SK-N-SH treated with all-trans-retinoic acid at 6 μM for 48 hours (cell line): ENCODE data around the gene CTBP2.

Experiments
- ATAC-seq: fragments of 200-7000 bp; cut with Tn5 transposase; 3 replicates; pipeline ENCODE4 v1.9.1; 2020; ENCODE audit warnings: mild to moderate bottlenecking, moderate library complexity
- ARNTL ChIP-seq: fragments of 450-650 bp; formaldehyde crosslinking; IDR thresholded peaks from 2 replicates; pipeline ENCODE4 v1.5.0; 2020; ENCODE audit warnings: low read depth, mild to moderate bottlenecking, moderate library complexity, borderline replicate concordance
- BACH2 ChIP-seq: fragments of 250-450 bp; sonication (Bioruptor Pico); IDR thresholded peaks from 2 replicates; pipeline ENCODE4 v1.9.0; 2021; ENCODE audit warnings: mild to moderate bottlenecking, borderline replicate concordance
- CREB5 ChIP-seq: fragments of 250-450 bp; sonication (Bioruptor Pico); IDR thresholded peaks from 2 replicates; pipeline ENCODE4 v1.5.1; 2020; ENCODE audit warnings: low read depth, mild to moderate bottlenecking, moderate library complexity
- CSDC2 ChIP-seq: fragments of 250-450 bp; sonication (Bioruptor Pico); IDR thresholded peaks from 2 replicates; pipeline ENCODE4 v1.5.0; 2020; ENCODE audit warnings: mild to moderate bottlenecking, moderate library complexity
- CSRNP3 ChIP-seq: fragments of 250-450 bp; sonication (Bioruptor Pico); IDR thresholded peaks from 2 replicates; pipeline ENCODE4 v1.5.1; 2021; ENCODE audit warnings: mild to moderate bottlenecking, moderate library complexity
- ESRRG ChIP-seq: fragments of 250-450 bp; sonication (Bioruptor Pico); IDR thresholded peaks from 2 replicates; pipeline ENCODE4 v1.6.1; 2021; ENCODE audit warnings: mild to moderate bottlenecking
- GLIS3 ChIP-seq: fragments of 250-450 bp; sonication (Bioruptor Pico); IDR thresholded peaks from 2 replicates; pipeline ENCODE4 v1.5.0; 2020; ENCODE audit warnings: mild to moderate bottlenecking, moderate library complexity
- ISL1 ChIP-seq: fragments of 250-450 bp; sonication (Bioruptor Pico); IDR thresholded peaks from 2 replicates; pipeline ENCODE4 v2.1.2; 2022; ENCODE audit warnings: mild to moderate bottlenecking, moderate library complexity
- OSR1 ChIP-seq: fragments of 250-450 bp; sonication (Bioruptor Pico); IDR thresholded peaks from 2 replicates; pipeline ENCODE4 v1.8.0; 2022; ENCODE audit warnings: moderate library complexity, mild to moderate bottlenecking, inconsistent platforms
- PATZ1 ChIP-seq: fragments of 250-450 bp; sonication (Bioruptor Pico); IDR thresholded peaks from 2 replicates; pipeline ENCODE4 v1.8.0; 2020; ENCODE audit warnings: mild to moderate bottlenecking, moderate library complexity, borderline replicate concordance
- POU6F1 ChIP-seq: fragments of 250-450 bp; sonication (Bioruptor Pico); IDR thresholded peaks from 2 replicates; pipeline ENCODE4 v1.8.0; 2021; ENCODE audit warnings: low read depth, mild to moderate bottlenecking, moderate library complexity, borderline replicate concordance
- RARB ChIP-seq: fragments of 250-450 bp; sonication (Bioruptor Pico); IDR thresholded peaks from 2 replicates; pipeline ENCODE4 v1.8.0; 2021; ENCODE audit warnings: mild to moderate bottlenecking, moderate library complexity
- SNAI2 ChIP-seq: fragments of 250-450 bp; sonication (Bioruptor Pico); IDR thresholded peaks from 2 replicates; pipeline ENCODE4 v1.5.0; 2020; ENCODE audit warnings: mild to moderate bottlenecking, moderate library complexity
- TCF4 ChIP-seq: fragments of 250-450 bp; sonication (Bioruptor Pico); IDR thresholded peaks from 2 replicates; pipeline ENCODE4 v1.8.0; 2021; ENCODE audit warnings: mild to moderate bottlenecking, moderate library complexity, borderline replicate concordance
- TOX ChIP-seq: fragments of 250-450 bp; sonication (Bioruptor Pico); IDR thresholded peaks from 2 replicates; pipeline ENCODE4 v1.8.0; 2021; ENCODE audit warnings: mild to moderate bottlenecking, moderate library complexity, borderline replicate concordance
- ZC3H10 ChIP-seq: fragments of 250-450 bp; sonication (Bioruptor Pico); IDR thresholded peaks from 2 replicates; pipeline ENCODE4 v1.5.1; 2021; ENCODE audit warnings: mild to moderate bottlenecking, moderate library complexity
- ZFP3 ChIP-seq: fragments of 250-450 bp; sonication (Bioruptor Pico); IDR thresholded peaks from 2 replicates; pipeline ENCODE4 v1.5.0; 2020; ENCODE audit warnings: mild to moderate bottlenecking, moderate library complexity
- ZFP30 ChIP-seq: fragments of 450-650 bp; formaldehyde crosslinking; IDR thresholded peaks from 2 replicates; pipeline ENCODE4 v1.5.0; 2022; ENCODE audit warnings: mild to moderate bottlenecking, moderate library complexity
- ZNF565 ChIP-seq: fragments of 450-650 bp; formaldehyde crosslinking; conservative IDR thresholded peaks from 2 replicates; pipeline ENCODE4 v1.5.0; 2020; ENCODE audit warnings: low read depth, mild to moderate bottlenecking, moderate library complexity
- ZNF70 ChIP-seq: fragments of 450-650 bp; formaldehyde crosslinking; IDR thresholded peaks from 2 replicates; pipeline ENCODE4 v1.5.0; 2020; ENCODE audit warnings: mild to moderate bottlenecking, moderate library complexity
- ZNF8 ChIP-seq: fragments of 450-650 bp; formaldehyde crosslinking; IDR thresholded peaks from 2 replicates; pipeline ENCODE4 v1.5.0; 2020; ENCODE audit warnings: mild to moderate bottlenecking, moderate library complexity

The CTBP2 gene

GRCh38 chr10:124974131-124974530 is 186.2 kb downstream of the CTBP2 start:
- ATAC-seq: no peak
- TF ChIP-seq ARNTL (CRISPR knock-in tag) (no peak), SNAI2 (no peak), CSDC2 (no peak), ZFP3 (CRISPR knock-in tag) (no peak), OSR1 (no peak), ZNF70 (CRISPR knock-in tag) (no peak), ESRRG (CRISPR knock-in tag) (no peak), ZNF565 (CRISPR knock-in tag) (no peak), GLIS3 (CRISPR knock-in tag) (no peak)

GRCh38 chr10:124972637-124973036 is 187.7 kb downstream of the CTBP2 start:
- TF ChIP-seq ZNF8 (CRISPR knock-in tag): no peak
- no peak for TF ChIP-seq ZC3H10
- no peak for ATAC-seq

GRCh38 chr10:124971276-124971675 is 189.1 kb downstream of the CTBP2 start:
- TF ChIP-seq CREB5 (no peak), TOX (CRISPR knock-in tag) (no peak), ARNTL (CRISPR knock-in tag) (no peak), ZNF8 (CRISPR knock-in tag) (no peak), ISL1 (no peak), POU6F1 (no peak), ESRRG (CRISPR knock-in tag) (no peak), CSRNP3 (CRISPR knock-in tag) (no peak), PATZ1 (CRISPR knock-in tag) (no peak), SNAI2 (no peak)
- ATAC-seq: no peak

GRCh38 chr10:124967255-124967654 is 193.1 kb downstream of the CTBP2 start:
- ATAC-seq: no peak
- TF ChIP-seq BACH2 (CRISPR knock-in tag): no peak
- TF ChIP-seq OSR1: no peak
- no peak for TF ChIP-seq CREB5
- no peak for TF ChIP-seq PATZ1 (CRISPR knock-in tag)
- no peak for TF ChIP-seq CSDC2

GRCh38 chr10:124966008-124966407 is 194.4 kb downstream of the CTBP2 start:
- no peak for TF ChIP-seq RARB (CRISPR knock-in tag)
- TF ChIP-seq ISL1: no peak
- TF ChIP-seq POU6F1: no peak
- no peak for TF ChIP-seq TCF4
- TF ChIP-seq BACH2 (CRISPR knock-in tag): no peak
- no peak for TF ChIP-seq ARNTL (CRISPR knock-in tag)
- TF ChIP-seq SNAI2: no peak
- no peak for TF ChIP-seq ZFP30
- TF ChIP-seq ZC3H10: no peak
- TF ChIP-seq ZNF8 (CRISPR knock-in tag): no peak
- TF ChIP-seq ZNF565 (CRISPR knock-in tag): no peak
- no peak for TF ChIP-seq CSRNP3 (CRISPR knock-in tag)
- no peak for TF ChIP-seq OSR1
- TF ChIP-seq CSDC2: no peak
- TF ChIP-seq ESRRG (CRISPR knock-in tag): no peak
- no peak for ATAC-seq
